Measurements from ENCODE around the gene SLA2. TPM values are rescaled to one million over a fixed set of nuclear protein-coding genes. Genes with fewer than 3 reads are reported as not detected.

SLA2 gene
- total RNA-seq, 1 experiment from 2014 or later, result not detected

GRCh38 chr20:36578356-36579041 is 67.5 kb downstream of the SLA2 start:
- ChIA-PET POLR2A (ENCODE audit: unreplicated experiment) (no interaction called here), CTCF (no interaction called here)
- Histone ChIP-seq H3K36me3 (ENCODE audit: low read depth) (no peaks in the 10 kb centered on the region), H3K4me2 (no peak overlapping the region), H3K9me2 (ENCODE audit: insufficient read depth) (no peaks in the 10 kb centered on the region), H3K79me2 (ENCODE audit: low read depth) (peaks cover 13% of the 10 kb centered on the region), H3K4me1 (replicated peaks; ENCODE audit: insufficient read depth) (peaks cover 18% of the 10 kb centered on the region), H3F3A (ENCODE audit: insufficient read depth, low read depth) (peaks cover 16% of the 10 kb centered on the region), H3K27ac (no peak overlapping the region), H2AFZ (no peak overlapping the region), H3K4me3 (no peak overlapping the region), H3K27me3 (ENCODE audit: insufficient read depth, low read depth) (no peaks in the 10 kb centered on the region), H4K20me1 (ENCODE audit: insufficient read depth) (peaks cover 4% of the 10 kb centered on the region; the same call in 1 of the 2 replicates), H3K9me3 (ENCODE audit: insufficient read depth, low read depth) (no peaks in the 10 kb centered on the region)
- no peak for DNase-seq
- intact Hi-C loops (cut with micrococcal nuclease; ENCODE audit: unreplicated experiment), result loop anchor here (10.0 kb wide), 1 partner anchor 1124 kb away; the partner anchor contains the start of gene CEP250
- no TSS peak for BruUV-seq (replicated peaks)
- no peak for TF ChIP-seq EZH2 (IDR thresholded peaks at IDR 0.05; ENCODE audit: low read depth)
- no peak for TF ChIP-seq CTCF (conservative IDR thresholded peaks at IDR 0.05)

GRCh38 chr20:36576081-36576445 is 69.9 kb downstream of the SLA2 start:
- no peak overlapping the region; the same call in 1 of the 2 replicates for H3K4me3 ChIP-seq
- intact Hi-C loops (cut with micrococcal nuclease; ENCODE audit: unreplicated experiment), result loop anchor here (10.0 kb wide), 1 partner anchor 1121 kb away; the partner anchor contains the start of gene CEP250

More at GRCh38 chr20:36576081-36576445, 69.9 kb downstream of the SLA2 start:
- H3K27me3 ChIP-seq (ENCODE audit: insufficient read depth, low read depth), result no peaks in the 10 kb centered on the region
- peaks cover 4% of the 10 kb centered on the region; the same call in 1 of the 2 replicates for H4K20me1 ChIP-seq (ENCODE audit: insufficient read depth)
- peaks cover 36% of the 10 kb centered on the region for H3F3A ChIP-seq (ENCODE audit: insufficient read depth, low read depth)
- no peak for DNase-seq
- H3K79me2 ChIP-seq (ENCODE audit: low read depth), result peaks cover 13% of the 10 kb centered on the region
- TF ChIP-seq EZH2 (IDR thresholded peaks at IDR 0.05; ENCODE audit: low read depth) (no peak), CTCF (conservative IDR thresholded peaks at IDR 0.05) (no peak)
- POLR2A ChIA-PET (ENCODE audit: unreplicated experiment), result interaction anchor here (0.7 kb wide), 1 partner anchor 56 kb away, joined by 5 read pairs; no protein-coding TSS in a partner anchor
- H2AFZ ChIP-seq, result no peak overlapping the region
- no peaks in the 10 kb centered on the region for H3K9me3 ChIP-seq (ENCODE audit: insufficient read depth, low read depth)
- no peaks in the 10 kb centered on the region for H3K9me2 ChIP-seq (ENCODE audit: insufficient read depth)
- H3K27ac ChIP-seq, result no peak overlapping the region
- peak overlapping the region; percentile 95 for H3K4me2 ChIP-seq
- no peaks in the 10 kb centered on the region for H3K36me3 ChIP-seq (ENCODE audit: low read depth)
- H3K4me1 ChIP-seq (replicated peaks; ENCODE audit: insufficient read depth), result peaks cover 18% of the 10 kb centered on the region
- BruUV-seq (replicated peaks), result no TSS peak
- CTCF ChIA-PET, result interaction anchor here (0.7 kb wide), 1 partner anchor 326 kb away, joined by 8 read pairs; no protein-coding TSS in a partner anchor

All from PC-9 (cell line).